Hematopoietic multipotent progenitor cell treated with erythropoietin and hydrocortisone succinate and interleukin-3 and kit ligand, for 17 days (in vitro differentiated cells): Measurements from ENCODE around the gene VPS45.
"Not testable (repeated sequence)": the region's sequence is repeated elsewhere in the genome, so short reads cannot be mapped to it uniquely, and the experiment has no call there.

ENCODE experiments used
- DNase-seq: peaks from one replicate; pipeline ENCODE4 v3.0.0-alpha.2; 2015; ENCODE audit warnings: low spot score

The VPS45 gene

DNA sequence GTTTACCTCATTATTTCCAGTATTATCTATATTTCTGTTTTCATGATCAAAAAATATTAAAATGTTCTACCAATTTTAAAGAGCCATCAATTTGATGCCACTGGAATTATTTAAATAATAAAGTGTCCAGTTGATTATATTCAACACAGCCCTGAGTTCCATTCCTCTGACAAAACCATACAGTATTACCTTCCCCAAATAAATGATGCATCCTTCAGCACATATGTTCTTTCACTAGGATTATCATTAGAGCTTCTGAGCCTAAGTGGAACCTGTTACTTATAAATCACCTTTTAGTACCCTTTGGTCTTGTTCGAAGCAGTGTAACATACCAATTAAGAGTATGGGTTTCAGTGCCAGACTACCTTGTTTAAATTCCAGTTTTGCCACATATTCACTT is 64.8 kb downstream of the VPS45 start:
- no peak for DNase-seq

GRCh38 chr1:150134537-150134936 is 67.0 kb downstream of the VPS45 start:
- no peak for DNase-seq

- DNase-seq: not testable (repeated sequence)
Observed at GRCh38 chr1:150135400-150135799, 67.8 kb downstream of the VPS45 start.

- DNase-seq: no peak
Observed at GRCh38 chr1:150138044-150138443, 70.5 kb downstream of the VPS45 start.

- no peak for DNase-seq
Observed at GRCh38 chr1:150141452-150141851, 73.9 kb downstream of the VPS45 start.

GRCh38 chr1:150142083-150142482 is 74.5 kb downstream of the VPS45 start:
- no peak for DNase-seq

DNA sequence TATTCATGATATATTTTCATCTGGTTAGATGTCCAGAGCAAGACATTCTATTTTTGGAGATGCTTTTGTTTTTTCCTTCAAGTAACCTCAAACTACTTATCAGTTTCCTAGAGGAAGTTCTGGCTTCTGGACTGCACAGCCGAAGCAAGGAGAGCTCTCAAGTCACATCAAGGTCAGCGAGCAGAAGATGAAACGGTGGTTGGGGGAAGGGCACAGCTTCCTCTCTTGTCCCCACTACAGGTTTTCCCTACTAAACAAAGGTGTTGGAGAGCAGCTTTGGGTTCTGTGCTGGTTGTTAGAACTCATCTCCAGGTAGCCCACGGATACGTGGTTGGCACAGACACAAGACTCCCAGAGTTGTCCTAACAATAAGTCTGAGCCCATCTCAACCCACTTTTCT is 77.0 kb downstream of the VPS45 start:
- DNase-seq: no peak

GRCh38 chr1:150146016-150146415 is 78.4 kb downstream of the VPS45 start:
- not testable (repeated sequence) for DNase-seq

GRCh38 chr1:150146849-150147542 is 79.4 kb downstream of the VPS45 start:
- DNase-seq: no peak

- no peak for DNase-seq
Observed at GRCh38 chr1:150148837-150149270, 81.3 kb downstream of the VPS45 start.

GRCh38 chr1:150149271-150150132 is 81.9 kb downstream of the VPS45 start, which contains the start of gene PLEKHO1:
Gene PLEKHO1 (plus strand): TSS chr1:150149916. CDS start chr1:150150258, 342 bp downstream.
- DNase-seq: no peak

- no peak for DNase-seq
Observed at GRCh38 chr1:150150133-150151021, 82.8 kb downstream of the VPS45 start.

GRCh38 chr1:150151291-150152181 is 84.0 kb downstream of the VPS45 start:
- no peak for DNase-seq

GRCh38 chr1:150152182-150152536 is 84.6 kb downstream of the VPS45 start:
- DNase-seq: no peak

- DNase-seq: no peak
Observed at GRCh38 chr1:150152772-150153456, 85.3 kb downstream of the VPS45 start.

GRCh38 chr1:150154143-150154542 is 86.6 kb downstream of the VPS45 start:
- DNase-seq: no peak

- DNase-seq: no peak
Observed at GRCh38 chr1:150155413-150156071, 88.0 kb downstream of the VPS45 start.

- DNase-seq: no peak
Observed at GRCh38 chr1:150156868-150157603, 89.5 kb downstream of the VPS45 start.

DNA sequence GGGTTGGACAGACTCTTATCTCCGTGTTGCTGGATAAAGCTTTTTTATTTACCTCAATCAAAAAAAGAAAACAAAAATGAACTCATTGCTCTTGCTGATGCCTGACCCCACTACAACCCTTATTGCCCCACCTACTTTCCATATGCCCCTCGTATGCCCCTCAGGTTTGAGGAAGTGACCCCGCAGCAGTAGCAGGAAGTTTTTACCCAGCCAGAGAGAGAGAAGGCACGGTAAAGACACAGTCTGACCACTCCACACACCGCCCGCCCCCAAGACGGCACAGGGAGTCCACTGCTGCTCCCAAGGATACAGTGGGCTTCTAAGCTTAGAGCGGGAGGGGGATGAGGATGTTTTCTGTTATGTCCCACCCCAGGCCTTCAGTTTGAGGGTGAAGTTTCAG is 92.0 kb downstream of the VPS45 start:
- no peak for DNase-seq
